K562 (cell line): ENCODE data around the gene GJA9. TPM values are rescaled to one million over a fixed set of nuclear protein-coding genes. Genes with fewer than 3 reads are reported as not detected.

ENCODE experiments used
- CBX3 ChIP-seq, 2 experiments: IDR thresholded peaks; 1 replicate in 1 of 2; 2 replicates in 1 of 2; pipeline ENCODE4 v1.6.1; 2012; ENCODE audit warnings: inconsistent platforms in 2 of 2, low read length in 2 of 2, borderline replicate concordance in 1 of 2, control low read depth in 1 of 2
- CREM ChIP-seq: IDR thresholded peaks from 2 replicates; pipeline ENCODE4 v1.6.1; 2014; ENCODE audit warnings: antibody characterized with exemption, low read depth
- ELF2 ChIP-seq: fragments of 250-450 bp; sonication (Bioruptor Pico); IDR thresholded peaks from 2 replicates; pipeline ENCODE4 v1.5.0; 2021; ENCODE audit warnings: mild to moderate bottlenecking
- HDAC2 ChIP-seq: fragments of 450-650 bp; IDR thresholded peaks from 2 replicates; pipeline ENCODE4 v1.6.1; 2016; ENCODE audit warnings: mild to moderate bottlenecking
- KDM1A ChIP-seq, 2 experiments: fragments of 450-650 bp; IDR thresholded peaks; 2 replicates each; pipeline ENCODE4 v1.6.1; 2016; ENCODE audit warnings: mild to moderate bottlenecking in 2 of 2
- PHF20 ChIP-seq: fragments of 450-650 bp; IDR thresholded peaks from 2 replicates; pipeline ENCODE4 v1.6.1; 2018; ENCODE audit not compliant: partially characterized antibody
- RHOXF2B ChIP-seq: fragments of 250-450 bp; sonication (Bioruptor Pico); conservative IDR thresholded peaks from 2 replicates; pipeline ENCODE4 v1.5.1; 2021
- SMAD2 ChIP-seq: fragments of 150-350 bp; IDR thresholded peaks from 2 replicates; pipeline ENCODE4 v1.6.1; 2014; ENCODE audit warnings: low read depth, mild to moderate bottlenecking, low read length
- SMARCA5 ChIP-seq: fragments of 450-650 bp; IDR thresholded peaks from 2 replicates; pipeline ENCODE4 v1.6.1; 2016
- TGIF2 ChIP-seq: sonication (generic); formaldehyde crosslinking; IDR thresholded peaks from 2 replicates; pipeline ENCODE4 v1.8.1; 2022; ENCODE audit warnings: mild to moderate bottlenecking, missing genetic modification reagents, moderate library complexity
- WHSC1 ChIP-seq: IDR thresholded peaks from one replicate; pipeline ENCODE4 v1.6.1; 2012; ENCODE audit warnings: low read length, control low read depth, inconsistent platforms
- ZKSCAN3 ChIP-seq: fragments of 250-450 bp; sonication (Bioruptor Pico); IDR thresholded peaks from 2 replicates; pipeline ENCODE4 v1.4.0; 2020
- ZNF589 ChIP-seq: fragments of 200-800 bp; sonication (Bioruptor generic); IDR thresholded peaks from 2 replicates; pipeline ENCODE4 v1.6.1; 2016; ENCODE audit warnings: low read depth, missing genetic modification characterization, missing compliant biosample characterization
- polyA plus RNA-seq, 8 experiments: library from polyadenylated mRNA; depleted of rRNA in 4 of 8; stranded (reverse) in 5 of 8; unstranded in 3 of 8; fragments of >200 nt; fragmentation: Nextera tagmentation in 2 of 8; fragmentation: Illumina TruSeq in 1 of 8; extraction: Ambion mirVana in 2 of 8; extraction: Trizol in 1 of 8; gene quantifications; 2 replicates each; pipeline versions ENCODE4 v1.2.1 to v1.2.3, GENCODE V29; 2011 to 2014; ENCODE audit warnings: inconsistent platforms in 1 of 8, missing spikeins in 1 of 8
- total RNA-seq, 7 experiments: library from RNA; depleted of rRNA in 6 of 7; stranded (reverse); fragments of >200 nt in 6 of 7; fragmentation: Illumina TruSeq in 2 of 7; extraction: Trizol in 2 of 7; gene quantifications; 2 replicates each; pipeline versions ENCODE4 v1.2.1 to v1.2.3, GENCODE V29; 2011 to 2021; ENCODE audit warnings: low replicate concordance in 1 of 7
- TF ChIP-seq, protein P1 (sequence below): fragments of 250-450 bp; sonication (Bioruptor Pico); IDR thresholded peaks from 2 replicates; pipeline ENCODE4 v1.5.0; 2021; ENCODE audit warnings: mild to moderate bottlenecking, moderate library complexity
- TF ChIP-seq, protein P2 (sequence below): sonication (generic); formaldehyde crosslinking; IDR thresholded peaks from 2 replicates; pipeline ENCODE4 v1.8.1; 2023; ENCODE audit warnings: missing genetic modification reagents, mild to moderate bottlenecking, borderline replicate concordance
- TF ChIP-seq, protein P3 (sequence below): sonication (generic); formaldehyde crosslinking; IDR thresholded peaks from 2 replicates; pipeline ENCODE4 v1.8.0; 2022; ENCODE audit warnings: mild to moderate bottlenecking, missing genetic modification reagents

GJA9 gene
- total and polyA plus RNA-seq, 9 of the 15 experiments (the other 6 are each of a cell fraction or from before 2014, with no cell fraction given), result not detected

DNA sequence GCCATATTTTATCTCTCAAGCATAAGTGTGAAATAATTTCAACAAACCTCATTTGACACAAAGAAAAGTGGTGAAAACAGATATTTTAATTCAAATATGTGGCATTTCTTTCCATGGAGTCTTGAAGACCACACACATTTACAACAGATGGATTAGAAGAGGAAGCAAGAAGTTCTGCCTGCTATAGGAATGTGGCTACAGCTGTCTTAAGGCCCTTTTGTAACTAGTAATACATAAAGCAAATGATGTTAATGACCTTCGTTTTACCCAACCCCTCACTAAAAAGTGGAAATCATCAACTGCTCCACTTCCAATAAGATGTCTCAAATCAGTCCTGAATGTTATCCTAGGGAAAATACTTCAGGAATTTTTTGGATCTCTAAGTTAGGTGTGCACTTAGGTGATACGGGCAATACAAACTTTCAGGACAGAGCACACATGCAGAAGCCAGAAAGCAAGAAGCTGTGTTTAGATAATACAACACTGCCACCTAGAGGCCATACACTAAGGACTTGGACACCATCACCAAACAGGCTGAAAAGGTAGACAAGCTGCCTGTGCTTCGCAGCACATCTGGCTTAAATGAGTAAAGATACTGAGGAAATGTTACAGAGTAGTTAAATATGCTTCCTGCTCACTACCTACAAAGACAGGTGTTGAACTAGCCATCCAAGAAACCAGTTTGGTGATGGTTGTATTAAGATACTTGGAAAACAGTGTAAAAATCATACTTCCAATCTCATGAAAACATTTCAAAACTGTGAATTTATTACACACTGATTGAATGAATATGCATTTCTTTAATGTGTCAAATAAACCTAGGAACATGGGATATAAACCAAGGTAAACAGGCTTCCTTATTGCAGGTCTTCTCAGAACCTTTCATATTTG is 46.2 kb downstream of the GJA9 start (continued):
- TF ChIP-seq, protein P1, sequence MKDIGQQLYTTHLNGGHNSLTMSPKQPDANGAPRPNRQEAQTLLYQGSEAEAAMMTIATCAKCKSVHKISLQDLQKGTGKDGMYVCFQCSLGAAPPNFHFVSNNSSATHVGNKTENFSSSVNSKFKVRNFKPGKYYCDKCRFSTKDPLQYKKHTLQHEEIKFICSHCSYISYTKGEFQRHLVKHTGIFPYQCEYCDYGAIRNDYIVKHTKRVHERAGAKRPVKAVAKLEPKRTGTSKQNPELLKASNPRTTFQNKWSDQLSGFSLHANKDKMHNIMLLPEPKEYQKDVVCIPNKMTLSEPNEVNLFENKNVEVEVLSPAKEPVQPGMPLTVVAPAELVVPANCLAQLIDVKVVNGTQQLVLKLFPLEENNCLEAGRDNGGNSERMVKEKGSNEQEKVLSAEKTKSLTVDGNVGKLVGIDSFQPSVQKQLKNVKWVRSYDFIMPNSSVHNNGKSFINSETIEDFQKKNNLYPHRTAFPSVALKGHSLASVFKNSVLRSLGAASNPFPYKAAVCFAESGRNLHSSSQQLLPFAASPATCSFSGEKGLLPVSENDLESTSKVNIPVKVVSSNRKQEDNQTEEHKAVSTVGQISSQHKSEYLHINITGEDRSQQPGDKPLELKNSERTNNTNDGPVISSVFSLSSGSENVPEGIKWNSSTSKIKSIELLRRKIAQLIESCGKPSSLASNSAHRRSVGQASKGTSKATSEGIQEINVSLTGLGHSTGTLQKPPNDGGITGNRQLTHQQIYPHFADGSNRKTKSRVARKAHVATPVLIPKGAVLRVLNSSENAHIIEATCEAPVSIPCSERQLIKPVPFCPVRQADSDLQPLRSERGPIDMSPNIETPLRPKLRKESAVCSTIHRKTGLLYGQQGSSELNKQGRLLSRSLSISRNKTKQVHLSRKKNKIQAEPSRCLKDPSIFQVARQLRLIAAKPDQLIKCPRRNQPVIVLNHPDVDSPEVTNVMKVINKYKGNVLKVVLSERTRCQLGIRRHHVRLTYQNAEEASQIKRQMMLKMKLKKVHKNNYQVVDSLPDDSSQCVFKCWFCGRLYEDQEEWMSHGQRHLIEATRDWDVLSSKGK (CRISPR knock-in tag), result no peak
- TF ChIP-seq CREM (no peak), CBX3 (IDR thresholded peaks at IDR 0.05; ENCODE audit: borderline replicate concordance in 1 of 2, low read length in 2 of 2) (0 out of 3 replicates have a peak, but pooled peaks of 1 of the 2 experiments have one; percentile 15), TGIF2 (CRISPR knock-in tag) (no peak), WHSC1 (no peak), ZNF589 (CRISPR knock-in tag) (no peak), ZKSCAN3 (no peak), HDAC2 (no peak), KDM1A (IDR thresholded peaks at IDR 0.05) (peak in 1 of 2 experiments; percentile 40; a peak in 2 of 4 replicates), SMARCA5 (no peak), SMAD2 (no peak), ELF2 (no peak), PHF20 (no peak), RHOXF2B (no peak)
- TF ChIP-seq, protein P2, sequence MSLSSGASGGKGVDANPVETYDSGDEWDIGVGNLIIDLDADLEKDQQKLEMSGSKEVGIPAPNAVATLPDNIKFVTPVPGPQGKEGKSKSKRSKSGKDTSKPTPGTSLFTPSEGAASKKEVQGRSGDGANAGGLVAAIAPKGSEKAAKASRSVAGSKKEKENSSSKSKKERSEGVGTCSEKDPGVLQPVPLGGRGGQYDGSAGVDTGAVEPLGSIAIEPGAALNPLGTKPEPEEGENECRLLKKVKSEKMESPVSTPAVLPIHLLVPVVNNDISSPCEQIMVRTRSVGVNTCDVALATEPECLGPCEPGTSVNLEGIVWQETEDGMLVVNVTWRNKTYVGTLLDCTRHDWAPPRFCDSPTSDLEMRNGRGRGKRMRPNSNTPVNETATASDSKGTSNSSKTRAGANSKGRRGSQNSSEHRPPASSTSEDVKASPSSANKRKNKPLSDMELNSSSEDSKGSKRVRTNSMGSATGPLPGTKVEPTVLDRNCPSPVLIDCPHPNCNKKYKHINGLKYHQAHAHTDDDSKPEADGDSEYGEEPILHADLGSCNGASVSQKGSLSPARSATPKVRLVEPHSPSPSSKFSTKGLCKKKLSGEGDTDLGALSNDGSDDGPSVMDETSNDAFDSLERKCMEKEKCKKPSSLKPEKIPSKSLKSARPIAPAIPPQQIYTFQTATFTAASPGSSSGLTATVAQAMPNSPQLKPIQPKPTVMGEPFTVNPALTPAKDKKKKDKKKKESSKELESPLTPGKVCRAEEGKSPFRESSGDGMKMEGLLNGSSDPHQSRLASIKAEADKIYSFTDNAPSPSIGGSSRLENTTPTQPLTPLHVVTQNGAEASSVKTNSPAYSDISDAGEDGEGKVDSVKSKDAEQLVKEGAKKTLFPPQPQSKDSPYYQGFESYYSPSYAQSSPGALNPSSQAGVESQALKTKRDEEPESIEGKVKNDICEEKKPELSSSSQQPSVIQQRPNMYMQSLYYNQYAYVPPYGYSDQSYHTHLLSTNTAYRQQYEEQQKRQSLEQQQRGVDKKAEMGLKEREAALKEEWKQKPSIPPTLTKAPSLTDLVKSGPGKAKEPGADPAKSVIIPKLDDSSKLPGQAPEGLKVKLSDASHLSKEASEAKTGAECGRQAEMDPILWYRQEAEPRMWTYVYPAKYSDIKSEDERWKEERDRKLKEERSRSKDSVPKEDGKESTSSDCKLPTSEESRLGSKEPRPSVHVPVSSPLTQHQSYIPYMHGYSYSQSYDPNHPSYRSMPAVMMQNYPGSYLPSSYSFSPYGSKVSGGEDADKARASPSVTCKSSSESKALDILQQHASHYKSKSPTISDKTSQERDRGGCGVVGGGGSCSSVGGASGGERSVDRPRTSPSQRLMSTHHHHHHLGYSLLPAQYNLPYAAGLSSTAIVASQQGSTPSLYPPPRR (CRISPR knock-in tag), result no peak
- TF ChIP-seq, protein P3, sequence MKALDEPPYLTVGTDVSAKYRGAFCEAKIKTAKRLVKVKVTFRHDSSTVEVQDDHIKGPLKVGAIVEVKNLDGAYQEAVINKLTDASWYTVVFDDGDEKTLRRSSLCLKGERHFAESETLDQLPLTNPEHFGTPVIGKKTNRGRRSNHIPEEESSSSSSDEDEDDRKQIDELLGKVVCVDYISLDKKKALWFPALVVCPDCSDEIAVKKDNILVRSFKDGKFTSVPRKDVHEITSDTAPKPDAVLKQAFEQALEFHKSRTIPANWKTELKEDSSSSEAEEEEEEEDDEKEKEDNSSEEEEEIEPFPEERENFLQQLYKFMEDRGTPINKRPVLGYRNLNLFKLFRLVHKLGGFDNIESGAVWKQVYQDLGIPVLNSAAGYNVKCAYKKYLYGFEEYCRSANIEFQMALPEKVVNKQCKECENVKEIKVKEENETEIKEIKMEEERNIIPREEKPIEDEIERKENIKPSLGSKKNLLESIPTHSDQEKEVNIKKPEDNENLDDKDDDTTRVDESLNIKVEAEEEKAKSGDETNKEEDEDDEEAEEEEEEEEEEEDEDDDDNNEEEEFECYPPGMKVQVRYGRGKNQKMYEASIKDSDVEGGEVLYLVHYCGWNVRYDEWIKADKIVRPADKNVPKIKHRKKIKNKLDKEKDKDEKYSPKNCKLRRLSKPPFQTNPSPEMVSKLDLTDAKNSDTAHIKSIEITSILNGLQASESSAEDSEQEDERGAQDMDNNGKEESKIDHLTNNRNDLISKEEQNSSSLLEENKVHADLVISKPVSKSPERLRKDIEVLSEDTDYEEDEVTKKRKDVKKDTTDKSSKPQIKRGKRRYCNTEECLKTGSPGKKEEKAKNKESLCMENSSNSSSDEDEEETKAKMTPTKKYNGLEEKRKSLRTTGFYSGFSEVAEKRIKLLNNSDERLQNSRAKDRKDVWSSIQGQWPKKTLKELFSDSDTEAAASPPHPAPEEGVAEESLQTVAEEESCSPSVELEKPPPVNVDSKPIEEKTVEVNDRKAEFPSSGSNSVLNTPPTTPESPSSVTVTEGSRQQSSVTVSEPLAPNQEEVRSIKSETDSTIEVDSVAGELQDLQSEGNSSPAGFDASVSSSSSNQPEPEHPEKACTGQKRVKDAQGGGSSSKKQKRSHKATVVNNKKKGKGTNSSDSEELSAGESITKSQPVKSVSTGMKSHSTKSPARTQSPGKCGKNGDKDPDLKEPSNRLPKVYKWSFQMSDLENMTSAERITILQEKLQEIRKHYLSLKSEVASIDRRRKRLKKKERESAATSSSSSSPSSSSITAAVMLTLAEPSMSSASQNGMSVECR (CRISPR knock-in tag), result no peak
